HepG2 (cell line): Measurements from ENCODE around the gene SLC6A5. TPM values are rescaled to one million over a fixed set of nuclear protein-coding genes. Genes with fewer than 3 reads are reported as not detected.
A peak's percentile ranks its signal among the peaks of the same experiment; 100 is the strongest.

Experiments
- ERF ChIP-seq: IDR thresholded peaks from 2 replicates; pipeline ENCODE4 v1.6.1; 2018; ENCODE audit warnings: missing biosample characterization, missing genetic modification reagents
- HDAC2 ChIP-seq: sonication (generic); formaldehyde crosslinking; IDR thresholded peaks from 2 replicates; pipeline ENCODE4 v1.4.0; 2020; ENCODE audit warnings: missing genetic modification reagents
- JARID2 ChIP-seq: sonication (generic); formaldehyde crosslinking; IDR thresholded peaks from 2 replicates; pipeline ENCODE4 v1.8.1; 2023; ENCODE audit warnings: missing genetic modification reagents, inconsistent platforms; ENCODE audit not compliant: insufficient replicate concordance
- KDM2A ChIP-seq: sonication (generic); formaldehyde crosslinking; IDR thresholded peaks from 2 replicates; pipeline ENCODE4 v1.4.0; 2020; ENCODE audit warnings: low read depth, missing genetic modification reagents, borderline replicate concordance
- MIER2 ChIP-seq: IDR thresholded peaks from 2 replicates; pipeline ENCODE4 v1.6.1; 2016; ENCODE audit warnings: missing biosample characterization, missing genetic modification reagents
- NFE2L2 ChIP-seq: fragments of 150-350 bp; IDR thresholded peaks from 2 replicates; pipeline ENCODE4 v1.6.1; 2014; ENCODE audit warnings: low read length
- PTBP1 ChIP-seq: fragments of 200-400 bp; formaldehyde crosslinking; IDR thresholded peaks from 2 replicates; pipeline ENCODE4 v1.6.1; 2018; ENCODE audit warnings: low read length, low read depth; ENCODE audit not compliant: poor library complexity, severe bottlenecking
- RARA ChIP-seq: IDR thresholded peaks from 2 replicates; pipeline ENCODE4 v1.6.1; 2016; ENCODE audit warnings: missing genetic modification reagents, missing compliant biosample characterization
- REXO4 ChIP-seq: sonication (generic); formaldehyde crosslinking; IDR thresholded peaks from 2 replicates; pipeline ENCODE4 v1.8.0; 2022; ENCODE audit warnings: missing genetic modification reagents, mild to moderate bottlenecking, borderline replicate concordance
- SRSF9 ChIP-seq: fragments of 200-400 bp; formaldehyde crosslinking; IDR thresholded peaks from 2 replicates; pipeline ENCODE4 v1.6.1; 2018; ENCODE audit warnings: borderline replicate concordance, mild to moderate bottlenecking, low read depth, low read length; ENCODE audit not compliant: insufficient read depth, poor library complexity, severe bottlenecking
- ZBTB8A ChIP-seq: sonication (generic); formaldehyde crosslinking; IDR thresholded peaks from 2 replicates; pipeline ENCODE4 v1.4.0; 2020; ENCODE audit warnings: mild to moderate bottlenecking, low read depth, missing genetic modification reagents, borderline replicate concordance
- ZNF263 ChIP-seq: sonication (generic); formaldehyde crosslinking; IDR thresholded peaks from 2 replicates; pipeline ENCODE4 v1.4.0; 2020; ENCODE audit warnings: missing genetic modification reagents
- ZNF441 ChIP-seq: sonication (generic); formaldehyde crosslinking; IDR thresholded peaks from 2 replicates; pipeline ENCODE4 v1.7.0; 2021; ENCODE audit warnings: missing genetic modification reagents, borderline replicate concordance
- ZNF549 ChIP-seq: sonication (generic); formaldehyde crosslinking; IDR thresholded peaks from 2 replicates; pipeline ENCODE4 v1.5.0; 2020; ENCODE audit warnings: missing genetic modification reagents
- ZNF83 ChIP-seq: sonication (generic); formaldehyde crosslinking; IDR thresholded peaks from 2 replicates; pipeline ENCODE4 v1.4.0; 2020; ENCODE audit warnings: missing genetic modification reagents, mild to moderate bottlenecking, borderline replicate concordance
- ZSCAN22 ChIP-seq: sonication (generic); formaldehyde crosslinking; IDR thresholded peaks from 2 replicates; pipeline ENCODE4 v1.4.0; 2020; ENCODE audit warnings: mild to moderate bottlenecking, missing genetic modification reagents
- polyA plus RNA-seq, 8 experiments: library from polyadenylated mRNA; depleted of rRNA in 3 of 8; stranded (reverse) in 7 of 8; unstranded in 1 of 8; fragments of >200 nt; fragmentation: Illumina TruSeq in 4 of 8; extraction: Trizol in 4 of 8; gene quantifications; 2 replicates each; pipeline versions ENCODE4 v1.2.1 to v1.2.3, GENCODE V29; 2011 to 2016; ENCODE audit warnings: low read depth in 4 of 8, missing spikeins in 1 of 8, mixed read lengths in 1 of 8; ENCODE audit not compliant: insufficient read depth in 1 of 8
- total RNA-seq, 5 experiments: library from RNA; depleted of rRNA; stranded (reverse); fragments of >200 nt; fragmentation: Illumina TruSeq; extraction: Trizol; gene quantifications; 2 replicates each; pipeline ENCODE4 v1.2.3, GENCODE V29; 2016; ENCODE audit warnings: low read depth in 1 of 5
- TF ChIP-seq, protein P1 (sequence below): conservative IDR thresholded peaks from 2 replicates; pipeline ENCODE4 v1.6.1; 2018; ENCODE audit warnings: missing genetic modification reagents
- TF ChIP-seq, protein P2 (sequence below): sonication (generic); formaldehyde crosslinking; IDR thresholded peaks from 2 replicates; pipeline ENCODE4 v1.5.0; 2020; ENCODE audit warnings: mild to moderate bottlenecking, missing genetic modification reagents
- TF ChIP-seq, protein P3 (sequence below): sonication (generic); formaldehyde crosslinking; IDR thresholded peaks from 2 replicates; pipeline ENCODE4 v1.4.0; 2020; ENCODE audit warnings: missing genetic modification reagents, borderline replicate concordance
- TF ChIP-seq, protein P4 (sequence below): sonication (generic); formaldehyde crosslinking; IDR thresholded peaks from 2 replicates; pipeline ENCODE4 v1.8.0; 2022; ENCODE audit warnings: mild to moderate bottlenecking, missing genetic modification reagents, moderate library complexity

SLC6A5 gene
- total and polyA plus RNA-seq, 2 of the 13 experiments (the other 11 are each of a cell fraction or from before 2014, with no cell fraction given), result not detected

DNA sequence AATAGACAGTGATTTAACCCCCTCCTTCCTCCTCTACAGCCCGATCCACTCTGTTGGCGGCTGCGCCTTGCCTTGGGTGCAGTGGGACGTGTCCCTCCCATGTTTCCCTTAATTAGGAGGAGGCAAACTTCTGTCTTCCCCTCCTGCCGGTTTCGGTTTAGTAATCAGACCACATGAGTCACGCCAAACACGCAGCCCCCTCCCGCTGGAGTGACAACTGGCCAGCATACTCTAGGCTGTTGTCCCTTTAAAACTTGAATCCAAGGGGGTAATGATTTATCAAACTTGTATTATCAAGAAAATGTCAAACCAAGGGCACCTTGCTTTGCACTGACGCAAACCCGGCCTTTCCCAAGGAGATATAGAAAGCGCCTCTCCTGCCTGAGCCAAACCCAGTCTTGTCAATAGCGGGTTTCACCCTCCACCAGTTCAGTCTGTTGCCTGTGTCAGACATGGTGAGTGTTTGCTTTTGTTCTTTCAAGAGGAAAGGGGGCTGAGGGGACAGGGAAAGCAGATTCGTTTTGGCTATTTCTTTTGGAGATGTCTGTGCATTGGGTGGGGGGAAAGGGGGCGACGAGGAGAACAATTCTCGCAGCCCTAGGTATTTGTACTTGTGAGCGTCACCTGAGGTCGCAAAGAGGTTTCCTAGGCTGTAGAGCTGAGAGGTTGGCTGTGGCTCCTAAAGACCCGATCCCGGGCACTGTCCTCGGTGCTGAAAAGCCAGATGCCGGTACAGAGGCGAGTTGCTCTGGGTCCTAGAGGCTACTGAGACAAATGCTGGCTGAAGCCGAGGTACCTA, at the start of gene SLC6A5 (continued):
- TF ChIP-seq, protein P1, sequence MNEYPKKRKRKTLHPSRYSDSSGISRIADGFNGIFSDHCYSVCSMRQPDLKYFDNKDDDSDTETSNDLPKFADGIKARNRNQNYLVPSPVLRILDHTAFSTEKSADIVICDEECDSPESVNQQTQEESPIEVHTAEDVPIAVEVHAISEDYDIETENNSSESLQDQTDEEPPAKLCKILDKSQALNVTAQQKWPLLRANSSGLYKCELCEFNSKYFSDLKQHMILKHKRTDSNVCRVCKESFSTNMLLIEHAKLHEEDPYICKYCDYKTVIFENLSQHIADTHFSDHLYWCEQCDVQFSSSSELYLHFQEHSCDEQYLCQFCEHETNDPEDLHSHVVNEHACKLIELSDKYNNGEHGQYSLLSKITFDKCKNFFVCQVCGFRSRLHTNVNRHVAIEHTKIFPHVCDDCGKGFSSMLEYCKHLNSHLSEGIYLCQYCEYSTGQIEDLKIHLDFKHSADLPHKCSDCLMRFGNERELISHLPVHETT (CRISPR knock-in tag), result no peak
- TF ChIP-seq ZSCAN22 (CRISPR knock-in tag) (no peak), ZNF549 (CRISPR knock-in tag) (no peak), HDAC2 (0 out of 2 replicates have a peak, but pooled peaks have one; percentile 32), KDM2A (peak; percentile 49; the same call in 1 of the 2 replicates), ERF (CRISPR knock-in tag) (0 out of 2 replicates have a peak, but pooled peaks have one; percentile 31), ZNF263 (CRISPR knock-in tag) (peak; percentile 39; the same call in 1 of the 2 replicates), SRSF9 (no peak), RARA (CRISPR knock-in tag) (0 out of 2 replicates have a peak, but pooled peaks have one; percentile 16), REXO4 (CRISPR knock-in tag) (no peak), ZBTB8A (CRISPR knock-in tag) (no peak), ZNF441 (CRISPR knock-in tag) (peak; percentile 62; the same call in 1 of the 2 replicates), PTBP1 (no peak), MIER2 (CRISPR knock-in tag) (peak; percentile 97), ZNF83 (CRISPR knock-in tag) (no peak), NFE2L2 (no peak), JARID2 (CRISPR knock-in tag) (no peak)
- TF ChIP-seq, protein P2, sequence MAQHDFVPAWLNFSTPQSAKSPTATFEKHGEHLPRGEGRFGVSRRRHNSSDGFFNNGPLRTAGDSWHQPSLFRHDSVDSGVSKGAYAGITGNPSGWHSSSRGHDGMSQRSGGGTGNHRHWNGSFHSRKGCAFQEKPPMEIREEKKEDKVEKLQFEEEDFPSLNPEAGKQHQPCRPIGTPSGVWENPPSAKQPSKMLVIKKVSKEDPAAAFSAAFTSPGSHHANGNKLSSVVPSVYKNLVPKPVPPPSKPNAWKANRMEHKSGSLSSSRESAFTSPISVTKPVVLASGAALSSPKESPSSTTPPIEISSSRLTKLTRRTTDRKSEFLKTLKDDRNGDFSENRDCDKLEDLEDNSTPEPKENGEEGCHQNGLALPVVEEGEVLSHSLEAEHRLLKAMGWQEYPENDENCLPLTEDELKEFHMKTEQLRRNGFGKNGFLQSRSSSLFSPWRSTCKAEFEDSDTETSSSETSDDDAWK, result no peak
- TF ChIP-seq, protein P3, sequence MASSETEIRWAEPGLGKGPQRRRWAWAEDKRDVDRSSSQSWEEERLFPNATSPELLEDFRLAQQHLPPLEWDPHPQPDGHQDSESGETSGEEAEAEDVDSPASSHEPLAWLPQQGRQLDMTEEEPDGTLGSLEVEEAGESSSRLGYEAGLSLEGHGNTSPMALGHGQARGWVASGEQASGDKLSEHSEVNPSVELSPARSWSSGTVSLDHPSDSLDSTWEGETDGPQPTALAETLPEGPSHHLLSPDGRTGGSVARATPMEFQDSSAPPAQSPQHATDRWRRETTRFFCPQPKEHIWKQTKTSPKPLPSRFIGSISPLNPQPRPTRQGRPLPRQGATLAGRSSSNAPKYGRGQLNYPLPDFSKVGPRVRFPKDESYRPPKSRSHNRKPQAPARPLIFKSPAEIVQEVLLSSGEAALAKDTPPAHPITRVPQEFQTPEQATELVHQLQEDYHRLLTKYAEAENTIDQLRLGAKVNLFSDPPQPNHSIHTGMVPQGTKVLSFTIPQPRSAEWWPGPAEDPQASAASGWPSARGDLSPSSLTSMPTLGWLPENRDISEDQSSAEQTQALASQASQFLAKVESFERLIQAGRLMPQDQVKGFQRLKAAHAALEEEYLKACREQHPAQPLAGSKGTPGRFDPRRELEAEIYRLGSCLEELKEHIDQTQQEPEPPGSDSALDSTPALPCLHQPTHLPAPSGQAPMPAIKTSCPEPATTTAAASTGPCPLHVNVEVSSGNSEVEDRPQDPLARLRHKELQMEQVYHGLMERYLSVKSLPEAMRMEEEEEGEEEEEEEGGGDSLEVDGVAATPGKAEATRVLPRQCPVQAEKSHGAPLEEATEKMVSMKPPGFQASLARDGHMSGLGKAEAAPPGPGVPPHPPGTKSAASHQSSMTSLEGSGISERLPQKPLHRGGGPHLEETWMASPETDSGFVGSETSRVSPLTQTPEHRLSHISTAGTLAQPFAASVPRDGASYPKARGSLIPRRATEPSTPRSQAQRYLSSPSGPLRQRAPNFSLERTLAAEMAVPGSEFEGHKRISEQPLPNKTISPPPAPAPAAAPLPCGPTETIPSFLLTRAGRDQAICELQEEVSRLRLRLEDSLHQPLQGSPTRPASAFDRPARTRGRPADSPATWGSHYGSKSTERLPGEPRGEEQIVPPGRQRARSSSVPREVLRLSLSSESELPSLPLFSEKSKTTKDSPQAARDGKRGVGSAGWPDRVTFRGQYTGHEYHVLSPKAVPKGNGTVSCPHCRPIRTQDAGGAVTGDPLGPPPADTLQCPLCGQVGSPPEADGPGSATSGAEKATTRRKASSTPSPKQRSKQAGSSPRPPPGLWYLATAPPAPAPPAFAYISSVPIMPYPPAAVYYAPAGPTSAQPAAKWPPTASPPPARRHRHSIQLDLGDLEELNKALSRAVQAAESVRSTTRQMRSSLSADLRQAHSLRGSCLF (CRISPR knock-in tag), result 0 out of 2 replicates have a peak, but pooled peaks have one; percentile 47
- TF ChIP-seq, protein P4, sequence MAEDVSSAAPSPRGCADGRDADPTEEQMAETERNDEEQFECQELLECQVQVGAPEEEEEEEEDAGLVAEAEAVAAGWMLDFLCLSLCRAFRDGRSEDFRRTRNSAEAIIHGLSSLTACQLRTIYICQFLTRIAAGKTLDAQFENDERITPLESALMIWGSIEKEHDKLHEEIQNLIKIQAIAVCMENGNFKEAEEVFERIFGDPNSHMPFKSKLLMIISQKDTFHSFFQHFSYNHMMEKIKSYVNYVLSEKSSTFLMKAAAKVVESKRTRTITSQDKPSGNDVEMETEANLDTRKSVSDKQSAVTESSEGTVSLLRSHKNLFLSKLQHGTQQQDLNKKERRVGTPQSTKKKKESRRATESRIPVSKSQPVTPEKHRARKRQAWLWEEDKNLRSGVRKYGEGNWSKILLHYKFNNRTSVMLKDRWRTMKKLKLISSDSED (CRISPR knock-in tag), result no peak
